Right atrium auricular region (tissue), 2 donors: Measurements from ENCODE around the gene GREB1L. TPM values are rescaled to one million over a fixed set of nuclear protein-coding genes. Genes with fewer than 3 reads are reported as not detected.

Source experiments
- DNase-seq: peaks from one replicate; pipeline ENCODE4 v3.0.0-alpha.2; 2019; ENCODE audit warnings: low spot score
- H3K27ac ChIP-seq, 2 donors: fragments of 200-600 bp; sonication (generic); 1 replicate in 1 of 2; 2 replicates in 1 of 2; pipeline ENCODE4 v1.5.1; 2016 to 2019
- H3K27me3 ChIP-seq, 2 donors: fragments of 200-600 bp; sonication (generic); one replicate each; pipeline versions ENCODE4 v1.5.1 to v1.6.0; 2017 to 2019
- H3K36me3 ChIP-seq: fragments of 200-600 bp; sonication (generic); one replicate; pipeline ENCODE4 v1.5.1; 2016
- H3K4me1 ChIP-seq, 2 donors: fragments of 200-600 bp; sonication (generic); one replicate each; pipeline versions ENCODE4 v1.5.1 to v1.6.0; 2017 to 2019
- H3K4me3 ChIP-seq, 2 donors: fragments of 200-600 bp; sonication (generic); 1 replicate in 1 of 2; 2 replicates in 1 of 2; pipeline ENCODE4 v1.5.1; 2017 to 2019; ENCODE audit warnings: mild to moderate bottlenecking in 1 of 2, moderate library complexity in 1 of 2
- H3K9me3 ChIP-seq, 2 donors: fragments of 200-600 bp; sonication (generic); one replicate each; pipeline ENCODE4 v1.5.1; 2019
- CTCF ChIP-seq, 2 donors: fragments of 200-600 bp; sonication (generic); IDR thresholded peaks; one replicate each; pipeline ENCODE4 v1.5.1; 2019; ENCODE audit warnings: antibody characterized with exemption in 2 of 2
- total RNA-seq, 2 donors: library from RNA; depleted of rRNA; stranded (reverse); fragments of >200 nt; gene quantifications; one replicate each; pipeline ENCODE4 v1.1.0, GENCODE V29; 2016

Gene GREB1L
- total RNA-seq, 2 donors from 2014 or later = 17.5 to 19.1 TPM

GRCh38 chr18:21507913-21508701, 266.1 kb downstream of the GREB1L start:
- Histone ChIP-seq H3K4me3 (no peak overlapping the region), H3K4me1 (no peaks in the 10 kb centered on the region), H3K9me3 (no peaks in the 10 kb centered on the region), H3K27ac (no peak overlapping the region), H3K27me3 (no peaks in the 10 kb centered on the region), H3K36me3 (peaks cover 10% of the 10 kb centered on the region)
- no peak for TF ChIP-seq CTCF (IDR thresholded peaks at IDR 0.05)
- DNase-seq = no peak

GRCh38 chr18:21509062-21509461, 267.0 kb downstream of the GREB1L start:
- TF ChIP-seq CTCF (IDR thresholded peaks at IDR 0.05) = no peak
- H3K4me3 ChIP-seq = no peak overlapping the region
- H3K9me3 ChIP-seq = no peaks in the 10 kb centered on the region
- H3K4me1 ChIP-seq = no peaks in the 10 kb centered on the region
- no peak overlapping the region for H3K27ac ChIP-seq
- no peaks in the 10 kb centered on the region for H3K27me3 ChIP-seq
- H3K36me3 ChIP-seq = peaks cover 17% of the 10 kb centered on the region
- no peak for DNase-seq

GRCh38 chr18:21513292-21513691, 271.3 kb downstream of the GREB1L start:
- Histone ChIP-seq H3K4me1 (no peaks in the 10 kb centered on the region), H3K27me3 (no peaks in the 10 kb centered on the region), H3K36me3 (peaks cover 25% of the 10 kb centered on the region), H3K9me3 (no peaks in the 10 kb centered on the region), H3K4me3 (no peak overlapping the region), H3K27ac (no peak overlapping the region)
- TF ChIP-seq CTCF (IDR thresholded peaks at IDR 0.05) = no peak
- DNase-seq = no peak

- DNase-seq = no peak
- TF ChIP-seq CTCF (IDR thresholded peaks at IDR 0.05) = no peak
- Histone ChIP-seq H3K9me3 (no peaks in the 10 kb centered on the region), H3K27me3 (no peaks in the 10 kb centered on the region), H3K4me1 (no peaks in the 10 kb centered on the region), H3K4me3 (no peak overlapping the region), H3K27ac (no peak overlapping the region), H3K36me3 (peaks cover 21% of the 10 kb centered on the region)
These were observed 271.7 kb downstream of the GREB1L start for GRCh38 chr18:21513741-21514140.

- Histone ChIP-seq H3K4me1 (no peaks in the 10 kb centered on the region), H3K27me3 (no peaks in the 10 kb centered on the region), H3K9me3 (no peaks in the 10 kb centered on the region), H3K36me3 (peaks cover 33% of the 10 kb centered on the region), H3K4me3 (no peak overlapping the region), H3K27ac (no peak overlapping the region)
- no peak for TF ChIP-seq CTCF (IDR thresholded peaks at IDR 0.05)
- DNase-seq = no peak
These were observed 280.5 kb downstream of the GREB1L start for GRCh38 chr18:21522530-21522929.

GRCh38 chr18:21525916-21526315, 283.9 kb downstream of the GREB1L start:
- no peaks in the 10 kb centered on the region for H3K4me1 ChIP-seq
- DNase-seq = no peak
- no peak for TF ChIP-seq CTCF (IDR thresholded peaks at IDR 0.05)
- no peak overlapping the region for H3K4me3 ChIP-seq
- H3K9me3 ChIP-seq = no peaks in the 10 kb centered on the region
- H3K27ac ChIP-seq = no peak overlapping the region
- peaks cover 36% of the 10 kb centered on the region for H3K36me3 ChIP-seq
- no peaks in the 10 kb centered on the region for H3K27me3 ChIP-seq
